Adipose tissue (tissue), 3 donors: ENCODE results near the gene IL18RAP. TPM values are rescaled to one million over a fixed set of nuclear protein-coding genes. Genes with fewer than 3 reads are reported as not detected.

Experiments used
- H3K27ac ChIP-seq: one replicate; pipeline ENCODE4 v1.5.1; 2013; ENCODE audit warnings: low read depth, low read length
- WGBS, 3 donors: extraction: QIAGEN DNeasy Blood & Tissue Kit; methylation state at CpG; one replicate each; pipeline ENCODE4 v1.1.7; 2013; 5-methylcytosine and 5-hydroxymethylcytosine counted together
- polyA plus RNA-seq, 3 donors: library from polyadenylated mRNA; stranded (reverse); fragments of 200-250 nt; gene quantifications; one replicate each; pipeline ENCODE4 v1.2.3, GENCODE V29; 2013
- donor health status: healthy with polysubstance abuse.
- donor health status: Bipolar disorder and iron deficiency.
- donor health status: healthy.

The IL18RAP gene
- polyA plus RNA-seq, 3 donors: 0.37 to 5.9 (median 5.4) TPM

- H3K27ac ChIP-seq: no peak overlapping the region
These were observed 4.5 kb upstream of the IL18RAP start for GRCh38 chr2:102418421-102418961.

GRCh38 chr2:102420290-102420689 lies 2.7 kb upstream of the IL18RAP start:
- 83 to 88% (median 88%) methylated on average over 4 of the region's 4 CpGs for WGBS, 3 donors

More at GRCh38 chr2:102418421-102418961, 4.5 kb upstream of the IL18RAP start:
- 26 to 54% (median 30%) methylated on average over 2 of the region's 2 CpGs for WGBS, 3 donors

GRCh38 chr2:102421890-102422759 lies 835 bp upstream of the IL18RAP start:
- 58 to 85% (median 64%) methylated on average over 5 of the region's 5 CpGs for WGBS, 3 donors
- H3K27ac ChIP-seq: no peak overlapping the region

More at GRCh38 chr2:102420290-102420689, 2.7 kb upstream of the IL18RAP start:
- H3K27ac ChIP-seq: no peak overlapping the region

GRCh38 chr2:102423368-102423767 lies 408 bp downstream of the IL18RAP start:
- whole genome bisulfite sequencing, 3 donors: 73 to 81% (median 78%) methylated on average over 2 of the region's 2 CpGs
- H3K27ac ChIP-seq: no peak overlapping the region

- no peak overlapping the region for H3K27ac ChIP-seq
- 43 to 59% (median 54%) methylated on average over 3 of the region's 3 CpGs for WGBS, 3 donors
These were observed 1.8 kb downstream of the IL18RAP start for GRCh38 chr2:102424754-102425153.

- WGBS, 3 donors: 48 to 59% (median 50%) methylated on average over 5 of the region's 5 CpGs
- H3K27ac ChIP-seq: no peak overlapping the region
These were observed 2.6 kb downstream of the IL18RAP start for GRCh38 chr2:102425441-102426132.

- no peak overlapping the region for H3K27ac ChIP-seq
- 35 to 53% (median 45%) methylated on average over 1 of the region's 1 CpG for WGBS, 3 donors
These were observed 4.3 kb downstream of the IL18RAP start for GRCh38 chr2:102427249-102427648.

- 60 to 76% (median 65%) methylated on average over 2 of the region's 2 CpGs for WGBS, 3 donors
- no peak overlapping the region for H3K27ac ChIP-seq
These were observed 5.6 kb downstream of the IL18RAP start for GRCh38 chr2:102428573-102428972.

GRCh38 chr2:102432386-102432785 lies 9.4 kb downstream of the IL18RAP start:
- WGBS, 3 donors: 86 to 92% (median 92%) methylated on average over 2 of the region's 2 CpGs
- H3K27ac ChIP-seq: no peak overlapping the region

- WGBS, 3 donors: 91 to 97% (median 95%) methylated on average over 4 of the region's 4 CpGs
- H3K27ac ChIP-seq: no peak overlapping the region
These were observed 11.2 kb downstream of the IL18RAP start for GRCh38 chr2:102433973-102434654.

- 88 to 95% (median 95%) methylated on average over 2 of the region's 2 CpGs for WGBS, 3 donors
- no peak overlapping the region for H3K27ac ChIP-seq
These were observed 11.9 kb downstream of the IL18RAP start for GRCh38 chr2:102434655-102435381.

- H3K27ac ChIP-seq: no peak overlapping the region
- WGBS, 3 donors: 72 to 84% (median 81%) methylated on average over 2 of the region's 2 CpGs
These were observed 12.8 kb downstream of the IL18RAP start for GRCh38 chr2:102435741-102436140.

- WGBS, 3 donors: 11 to 34% (median 14%) methylated on average over 3 of the region's 3 CpGs
- H3K27ac ChIP-seq: no peak overlapping the region
These were observed 13.4 kb downstream of the IL18RAP start for GRCh38 chr2:102436323-102436722.

- WGBS, 3 donors: 73 to 84% (median 80%) methylated on average over 4 of the region's 4 CpGs
- no peak overlapping the region for H3K27ac ChIP-seq
These were observed 14.2 kb downstream of the IL18RAP start for GRCh38 chr2:102437122-102437521.

- WGBS, 3 donors: 82 to 89% (median 87%) methylated on average over 3 of the region's 3 CpGs
- no peak overlapping the region for H3K27ac ChIP-seq
These were observed 15.2 kb downstream of the IL18RAP start for GRCh38 chr2:102438111-102438510.

GRCh38 chr2:102438578-102438977 lies 15.6 kb downstream of the IL18RAP start:
- 92 to 93% (median 92%) methylated on average over 2 of the region's 2 CpGs for WGBS, 3 donors
- no peak overlapping the region for H3K27ac ChIP-seq

- H3K27ac ChIP-seq: no peak overlapping the region
- WGBS, 3 donors: 53 to 64% (median 63%) methylated on average over 6 of the region's 6 CpGs
These were observed 16.2 kb downstream of the IL18RAP start for GRCh38 chr2:102439065-102439695.
